A549 treated with CpdA at 1 μM for 4 hours (cell line): ENCODE results near the gene KIFC3. TPM values are rescaled to one million over a fixed set of nuclear protein-coding genes. Genes with fewer than 3 reads are reported as not detected.

Source experiments
- total RNA-seq: library from RNA; stranded (reverse); fragments of 200-300 nt; extraction: Qiagen RNA extraction; gene quantifications from 5 replicates; pipeline ENCODE4 v1.2.3, GENCODE V29; 2022; ENCODE audit warnings: low read depth

Gene KIFC3, protein sequence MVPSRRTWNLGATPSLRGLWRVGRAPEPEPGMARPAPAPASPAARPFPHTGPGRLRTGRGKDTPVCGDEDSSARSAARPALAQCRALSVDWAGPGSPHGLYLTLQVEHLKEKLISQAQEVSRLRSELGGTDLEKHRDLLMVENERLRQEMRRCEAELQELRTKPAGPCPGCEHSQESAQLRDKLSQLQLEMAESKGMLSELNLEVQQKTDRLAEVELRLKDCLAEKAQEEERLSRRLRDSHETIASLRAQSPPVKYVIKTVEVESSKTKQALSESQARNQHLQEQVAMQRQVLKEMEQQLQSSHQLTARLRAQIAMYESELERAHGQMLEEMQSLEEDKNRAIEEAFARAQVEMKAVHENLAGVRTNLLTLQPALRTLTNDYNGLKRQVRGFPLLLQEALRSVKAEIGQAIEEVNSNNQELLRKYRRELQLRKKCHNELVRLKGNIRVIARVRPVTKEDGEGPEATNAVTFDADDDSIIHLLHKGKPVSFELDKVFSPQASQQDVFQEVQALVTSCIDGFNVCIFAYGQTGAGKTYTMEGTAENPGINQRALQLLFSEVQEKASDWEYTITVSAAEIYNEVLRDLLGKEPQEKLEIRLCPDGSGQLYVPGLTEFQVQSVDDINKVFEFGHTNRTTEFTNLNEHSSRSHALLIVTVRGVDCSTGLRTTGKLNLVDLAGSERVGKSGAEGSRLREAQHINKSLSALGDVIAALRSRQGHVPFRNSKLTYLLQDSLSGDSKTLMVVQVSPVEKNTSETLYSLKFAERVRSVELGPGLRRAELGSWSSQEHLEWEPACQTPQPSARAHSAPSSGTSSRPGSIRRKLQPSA
- 163 to 215 TPM (median 196 TPM) in 5 replicates for total RNA-seq

GRCh38 chr16:57802341-57803133, at the start of gene KIFC3:
TSS of gene KIFC3 (minus strand) at chr16:57802491. CDS start at chr16:57798243, 4,248 bp downstream.

DNA sequence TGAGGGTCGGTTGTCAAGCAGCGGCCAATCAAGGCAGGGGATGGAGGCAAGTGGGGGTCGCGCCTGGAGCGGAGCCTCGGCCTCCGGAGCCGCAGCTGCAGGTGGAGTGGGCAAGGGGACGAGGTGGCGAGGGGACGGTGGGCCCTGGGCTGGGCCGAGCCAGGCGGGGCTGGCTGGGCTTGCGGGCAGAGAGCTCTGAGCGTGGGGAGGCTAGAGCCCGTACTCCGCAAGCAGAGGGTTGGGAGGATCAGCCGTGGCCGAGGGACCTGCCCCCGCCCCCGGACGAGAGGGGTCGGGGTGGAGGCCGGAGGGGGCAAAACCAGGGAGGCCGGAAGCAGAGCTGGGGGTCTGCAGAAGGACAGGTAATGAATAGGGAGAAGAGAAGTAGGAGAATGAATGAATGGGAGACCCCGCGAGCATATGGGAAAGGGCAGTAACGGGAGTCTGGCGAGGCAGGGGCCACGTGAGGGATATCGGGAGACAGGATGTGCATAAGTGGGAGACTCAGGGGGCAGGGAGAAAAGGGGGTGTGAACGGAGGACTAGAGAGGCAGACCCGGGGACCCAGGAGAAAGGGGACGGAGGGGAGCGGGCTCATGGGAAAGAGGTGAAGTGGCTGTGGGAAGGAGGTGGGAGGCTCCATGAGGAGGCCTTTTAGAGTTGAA, 66.4 kb downstream of the KIFC3 start, which contains the start of gene KATNB1:
Gene KATNB1 (plus strand): TSS at position 16 of the 664 bp plus-strand sequence. CDS start 1,474 bp downstream, outside the sequence.

Other genes with a start within 250 kb of the KIFC3 start
- gene ADGRG1, start 173.9 kb downstream of the KIFC3 start, total RNA-seq: 161 to 247 TPM (median 200 TPM) in 5 replicates
- gene ADGRG3, start 134.2 kb downstream of the KIFC3 start, total RNA-seq: 0.22 to 0.87 TPM (median 0.54 TPM) in 5 replicates
- gene DRC7, start 107.7 kb downstream of the KIFC3 start, total RNA-seq: 0.05 to 0.59 TPM (median 0.10 TPM) in 5 replicates
- 19.1 to 22.7 TPM (median 21.3 TPM) in 5 replicates for gene KATNB1, start 66.7 kb downstream of the KIFC3 start, total RNA-seq
- 0.07 to 0.38 TPM (median 0.12 TPM) in 5 replicates for gene CNGB1, start 168.6 kb upstream of the KIFC3 start, total RNA-seq
- 14.0 to 20.5 TPM (median 18.2 TPM) in 5 replicates for gene ZNF319, start 198.2 kb upstream of the KIFC3 start, total RNA-seq
- gene USB1, start 198.9 kb upstream of the KIFC3 start, total RNA-seq: 96.6 to 105 TPM (median 101 TPM) in 5 replicates
- gene MMP15, start 223.3 kb upstream of the KIFC3 start, total RNA-seq: 13.7 to 21.8 TPM (median 19.8 TPM) in 5 replicates